ENCODE results near the gene SHKBP1.
"Not testable (repeated sequence)": the region's sequence is repeated elsewhere in the genome, so short reads cannot be mapped to it uniquely, and the experiment has no call there.

DNA sequence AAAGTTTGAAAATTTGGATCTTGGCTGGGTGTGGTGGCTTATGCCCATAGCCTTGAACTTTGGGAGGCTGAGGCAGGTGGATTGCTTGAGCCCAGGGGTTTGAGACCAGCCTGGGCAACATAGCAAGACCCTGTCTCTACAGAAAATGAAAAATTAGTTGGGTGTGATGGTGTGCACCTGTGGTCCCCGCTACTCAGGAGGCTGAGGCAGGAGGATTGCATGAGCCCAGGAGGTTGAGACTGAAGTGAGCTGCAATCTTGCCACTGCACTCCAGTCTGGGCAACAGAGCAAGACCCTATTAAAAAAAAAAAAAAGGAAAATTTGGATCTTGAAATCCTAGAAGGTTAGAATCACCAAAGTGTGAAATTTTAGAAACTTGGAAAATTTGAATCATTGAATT lies 12.1 kb upstream of the SHKBP1 start:
- TF ChIP-seq, protein P1, sequence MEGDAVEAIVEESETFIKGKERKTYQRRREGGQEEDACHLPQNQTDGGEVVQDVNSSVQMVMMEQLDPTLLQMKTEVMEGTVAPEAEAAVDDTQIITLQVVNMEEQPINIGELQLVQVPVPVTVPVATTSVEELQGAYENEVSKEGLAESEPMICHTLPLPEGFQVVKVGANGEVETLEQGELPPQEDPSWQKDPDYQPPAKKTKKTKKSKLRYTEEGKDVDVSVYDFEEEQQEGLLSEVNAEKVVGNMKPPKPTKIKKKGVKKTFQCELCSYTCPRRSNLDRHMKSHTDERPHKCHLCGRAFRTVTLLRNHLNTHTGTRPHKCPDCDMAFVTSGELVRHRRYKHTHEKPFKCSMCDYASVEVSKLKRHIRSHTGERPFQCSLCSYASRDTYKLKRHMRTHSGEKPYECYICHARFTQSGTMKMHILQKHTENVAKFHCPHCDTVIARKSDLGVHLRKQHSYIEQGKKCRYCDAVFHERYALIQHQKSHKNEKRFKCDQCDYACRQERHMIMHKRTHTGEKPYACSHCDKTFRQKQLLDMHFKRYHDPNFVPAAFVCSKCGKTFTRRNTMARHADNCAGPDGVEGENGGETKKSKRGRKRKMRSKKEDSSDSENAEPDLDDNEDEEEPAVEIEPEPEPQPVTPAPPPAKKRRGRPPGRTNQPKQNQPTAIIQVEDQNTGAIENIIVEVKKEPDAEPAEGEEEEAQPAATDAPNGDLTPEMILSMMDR (CRISPR knock-in tag; IDR thresholded peaks at IDR 0.05): not testable (repeated sequence)
- TF ChIP-seq RFX1 (IDR thresholded peaks at IDR 0.05); MAFF (IDR thresholded peaks at IDR 0.05; ENCODE audit: low read depth, low read length); GABPA (IDR thresholded peaks at IDR 0.05; ENCODE audit: low read depth, low read length); GABPA (CRISPR knock-in tag; IDR thresholded peaks at IDR 0.05; ENCODE audit: low read depth): not testable (repeated sequence)
- TF ChIP-seq, protein P2, sequence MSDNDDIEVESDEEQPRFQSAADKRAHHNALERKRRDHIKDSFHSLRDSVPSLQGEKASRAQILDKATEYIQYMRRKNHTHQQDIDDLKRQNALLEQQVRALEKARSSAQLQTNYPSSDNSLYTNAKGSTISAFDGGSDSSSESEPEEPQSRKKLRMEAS (IDR thresholded peaks at IDR 0.05): not testable (repeated sequence)
- TF ChIP-seq, protein P3, sequence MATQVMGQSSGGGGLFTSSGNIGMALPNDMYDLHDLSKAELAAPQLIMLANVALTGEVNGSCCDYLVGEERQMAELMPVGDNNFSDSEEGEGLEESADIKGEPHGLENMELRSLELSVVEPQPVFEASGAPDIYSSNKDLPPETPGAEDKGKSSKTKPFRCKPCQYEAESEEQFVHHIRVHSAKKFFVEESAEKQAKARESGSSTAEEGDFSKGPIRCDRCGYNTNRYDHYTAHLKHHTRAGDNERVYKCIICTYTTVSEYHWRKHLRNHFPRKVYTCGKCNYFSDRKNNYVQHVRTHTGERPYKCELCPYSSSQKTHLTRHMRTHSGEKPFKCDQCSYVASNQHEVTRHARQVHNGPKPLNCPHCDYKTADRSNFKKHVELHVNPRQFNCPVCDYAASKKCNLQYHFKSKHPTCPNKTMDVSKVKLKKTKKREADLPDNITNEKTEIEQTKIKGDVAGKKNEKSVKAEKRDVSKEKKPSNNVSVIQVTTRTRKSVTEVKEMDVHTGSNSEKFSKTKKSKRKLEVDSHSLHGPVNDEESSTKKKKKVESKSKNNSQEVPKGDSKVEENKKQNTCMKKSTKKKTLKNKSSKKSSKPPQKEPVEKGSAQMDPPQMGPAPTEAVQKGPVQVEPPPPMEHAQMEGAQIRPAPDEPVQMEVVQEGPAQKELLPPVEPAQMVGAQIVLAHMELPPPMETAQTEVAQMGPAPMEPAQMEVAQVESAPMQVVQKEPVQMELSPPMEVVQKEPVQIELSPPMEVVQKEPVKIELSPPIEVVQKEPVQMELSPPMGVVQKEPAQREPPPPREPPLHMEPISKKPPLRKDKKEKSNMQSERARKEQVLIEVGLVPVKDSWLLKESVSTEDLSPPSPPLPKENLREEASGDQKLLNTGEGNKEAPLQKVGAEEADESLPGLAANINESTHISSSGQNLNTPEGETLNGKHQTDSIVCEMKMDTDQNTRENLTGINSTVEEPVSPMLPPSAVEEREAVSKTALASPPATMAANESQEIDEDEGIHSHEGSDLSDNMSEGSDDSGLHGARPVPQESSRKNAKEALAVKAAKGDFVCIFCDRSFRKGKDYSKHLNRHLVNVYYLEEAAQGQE (IDR thresholded peaks at IDR 0.05; ENCODE audit: borderline replicate concordance in 1 of 2, low read depth in 1 of 2, low read length in 2 of 2): not testable (repeated sequence)
- TF ChIP-seq, protein P4, sequence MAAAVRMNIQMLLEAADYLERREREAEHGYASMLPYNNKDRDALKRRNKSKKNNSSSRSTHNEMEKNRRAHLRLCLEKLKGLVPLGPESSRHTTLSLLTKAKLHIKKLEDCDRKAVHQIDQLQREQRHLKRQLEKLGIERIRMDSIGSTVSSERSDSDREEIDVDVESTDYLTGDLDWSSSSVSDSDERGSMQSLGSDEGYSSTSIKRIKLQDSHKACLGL (CRISPR knock-in tag; IDR thresholded peaks at IDR 0.05): not testable (repeated sequence)
